GM21737 (cell line): ENCODE results near the gene DUSP10.

ENCODE experiments used
- ATAC-seq: cut with Tn5 transposase; IDR thresholded peaks from one replicate; pipeline ENCODE4 v1.9.1; 2021; ENCODE audit warnings: mild to moderate bottlenecking, moderate library complexity; ENCODE audit not compliant: unreplicated experiment

DUSP10 gene

DNA sequence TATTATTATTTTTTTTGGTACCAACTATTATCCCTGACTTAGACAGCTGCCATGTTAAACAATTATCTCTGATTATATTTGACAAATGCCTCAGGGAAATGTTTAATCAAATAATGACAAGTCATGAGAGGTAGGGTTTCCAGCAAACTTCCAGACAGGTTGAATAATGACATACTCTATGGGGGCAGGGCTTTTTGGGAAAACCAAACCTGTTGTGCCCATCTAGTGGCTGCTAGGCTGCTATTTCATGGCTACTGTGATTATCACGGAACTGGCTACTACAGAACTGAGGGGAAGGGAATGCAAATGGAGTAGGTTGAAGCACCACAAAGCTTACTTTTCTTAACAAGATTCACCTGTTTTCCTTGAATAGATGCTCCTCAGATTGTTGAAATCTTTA is 77.6 kb downstream of the DUSP10 start:
- no peak for ATAC-seq

DNA sequence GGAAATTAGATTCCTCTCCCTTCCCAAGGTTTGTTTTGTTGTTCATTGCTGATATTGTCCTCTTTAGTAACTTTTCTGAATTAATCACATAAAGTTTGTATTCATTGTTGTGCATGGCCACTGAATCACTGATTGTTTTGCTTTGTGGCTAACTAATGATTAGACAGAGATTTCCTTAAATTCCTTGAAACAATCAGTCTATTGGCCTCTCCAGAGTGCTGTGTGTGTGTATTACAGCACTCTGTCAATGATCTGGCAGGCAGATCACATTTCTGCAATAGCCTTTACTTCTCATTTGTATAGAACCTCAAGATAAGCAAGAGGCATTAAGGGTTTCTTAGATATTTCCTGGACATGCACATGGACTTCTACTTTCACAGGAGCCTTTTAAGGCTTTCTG is 78.6 kb downstream of the DUSP10 start:
- ATAC-seq: no peak

DNA sequence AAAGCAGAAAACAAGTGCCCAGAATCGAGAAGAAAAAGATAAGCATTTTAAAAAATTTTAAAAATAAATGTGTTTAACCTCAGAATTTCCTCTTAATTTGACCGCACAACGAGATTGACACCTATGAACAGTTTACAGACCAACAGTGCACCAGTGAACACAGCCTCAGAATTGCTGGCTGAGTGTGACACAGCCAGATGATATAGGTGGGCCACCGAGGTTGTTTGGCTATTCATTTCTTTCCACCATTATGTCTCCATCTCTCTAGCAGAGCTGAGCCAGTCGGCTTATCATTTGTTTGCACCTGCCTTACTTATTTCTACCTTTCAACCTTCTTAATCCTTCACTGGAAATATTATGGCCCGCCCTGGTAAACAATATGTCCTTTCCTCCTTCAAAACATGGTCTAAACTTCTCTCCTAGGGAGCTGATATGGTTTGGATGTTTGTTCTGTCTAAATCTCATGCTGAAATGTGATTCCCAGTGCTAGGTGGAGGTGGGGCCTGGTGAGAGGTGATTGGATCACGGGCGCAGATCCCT is 86.1 kb downstream of the DUSP10 start:
- no peak for ATAC-seq
